ENCODE results near the gene RPE65.

- TF ChIP-seq, protein P1, sequence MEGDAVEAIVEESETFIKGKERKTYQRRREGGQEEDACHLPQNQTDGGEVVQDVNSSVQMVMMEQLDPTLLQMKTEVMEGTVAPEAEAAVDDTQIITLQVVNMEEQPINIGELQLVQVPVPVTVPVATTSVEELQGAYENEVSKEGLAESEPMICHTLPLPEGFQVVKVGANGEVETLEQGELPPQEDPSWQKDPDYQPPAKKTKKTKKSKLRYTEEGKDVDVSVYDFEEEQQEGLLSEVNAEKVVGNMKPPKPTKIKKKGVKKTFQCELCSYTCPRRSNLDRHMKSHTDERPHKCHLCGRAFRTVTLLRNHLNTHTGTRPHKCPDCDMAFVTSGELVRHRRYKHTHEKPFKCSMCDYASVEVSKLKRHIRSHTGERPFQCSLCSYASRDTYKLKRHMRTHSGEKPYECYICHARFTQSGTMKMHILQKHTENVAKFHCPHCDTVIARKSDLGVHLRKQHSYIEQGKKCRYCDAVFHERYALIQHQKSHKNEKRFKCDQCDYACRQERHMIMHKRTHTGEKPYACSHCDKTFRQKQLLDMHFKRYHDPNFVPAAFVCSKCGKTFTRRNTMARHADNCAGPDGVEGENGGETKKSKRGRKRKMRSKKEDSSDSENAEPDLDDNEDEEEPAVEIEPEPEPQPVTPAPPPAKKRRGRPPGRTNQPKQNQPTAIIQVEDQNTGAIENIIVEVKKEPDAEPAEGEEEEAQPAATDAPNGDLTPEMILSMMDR (conservative IDR thresholded peaks at IDR 0.05 in 1 of 2, IDR thresholded peaks at IDR 0.05 in 1 of 2; ENCODE audit: low read depth in 1 of 2, low read length in 2 of 2) = no peak
- no peak for TF ChIP-seq EZH2 (IDR thresholded peaks at IDR 0.05; ENCODE audit: low read length, missing control alignments)
These were observed 31.3 kb upstream of the RPE65 start for GRCh38 chr1:68481041-68481440.

All from fibroblast of lung (primary cell).